GM19351 (cell line): ENCODE data around the gene RAI14.
"Not testable (repeated sequence)": the region's sequence is repeated elsewhere in the genome, so short reads cannot be mapped to it uniquely, and the experiment has no call there.

ENCODE experiments used
- ATAC-seq: cut with Tn5 transposase; IDR thresholded peaks from one replicate; pipeline ENCODE4 v1.9.1; 2021; ENCODE audit warnings: mild to moderate bottlenecking, moderate library complexity; ENCODE audit not compliant: unreplicated experiment

The RAI14 gene

DNA sequence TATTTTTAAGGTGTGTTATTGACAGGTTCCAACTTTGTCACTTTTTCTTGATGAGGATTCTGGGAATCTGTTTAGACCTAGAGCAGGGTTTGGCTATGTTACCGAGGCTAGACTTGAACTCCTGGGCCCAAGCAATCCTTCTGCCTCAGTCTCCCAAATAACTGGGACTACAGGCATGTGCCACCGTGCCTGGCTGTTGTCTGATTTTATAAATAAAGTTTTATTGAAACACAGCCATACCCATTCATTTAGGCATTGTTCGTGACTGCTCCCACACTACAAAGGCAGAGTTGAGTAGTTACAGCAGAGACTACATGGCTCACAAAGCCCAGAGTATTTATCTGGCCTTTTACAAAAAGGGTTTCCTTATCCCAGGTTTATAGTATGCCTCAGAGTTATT lies 102.4 kb downstream of the RAI14 start:
- ATAC-seq, result no peak

GRCh38 chr5:34759213-34759612 lies 103.1 kb downstream of the RAI14 start:
- ATAC-seq, result not testable (repeated sequence)

DNA sequence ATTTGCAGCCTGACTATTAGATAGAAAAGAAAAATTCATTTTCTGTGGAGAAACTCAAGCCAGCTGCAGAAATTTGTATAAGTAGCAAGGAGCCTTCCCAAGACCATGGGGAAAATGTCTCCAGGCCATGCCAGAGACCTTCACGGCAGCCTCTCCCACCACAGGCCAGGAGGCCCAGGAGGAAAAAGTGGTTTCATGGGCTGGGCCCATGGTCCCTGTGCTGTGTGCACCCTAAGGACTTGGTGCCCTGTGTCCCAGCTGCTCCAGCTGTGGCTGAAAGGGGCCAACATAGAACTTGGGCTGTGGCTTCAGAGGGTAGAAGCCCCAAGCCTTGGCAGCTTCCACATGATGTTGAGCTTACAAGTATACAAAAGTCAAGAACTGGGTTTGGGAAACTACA lies 109.5 kb downstream of the RAI14 start:
- no peak for ATAC-seq

DNA sequence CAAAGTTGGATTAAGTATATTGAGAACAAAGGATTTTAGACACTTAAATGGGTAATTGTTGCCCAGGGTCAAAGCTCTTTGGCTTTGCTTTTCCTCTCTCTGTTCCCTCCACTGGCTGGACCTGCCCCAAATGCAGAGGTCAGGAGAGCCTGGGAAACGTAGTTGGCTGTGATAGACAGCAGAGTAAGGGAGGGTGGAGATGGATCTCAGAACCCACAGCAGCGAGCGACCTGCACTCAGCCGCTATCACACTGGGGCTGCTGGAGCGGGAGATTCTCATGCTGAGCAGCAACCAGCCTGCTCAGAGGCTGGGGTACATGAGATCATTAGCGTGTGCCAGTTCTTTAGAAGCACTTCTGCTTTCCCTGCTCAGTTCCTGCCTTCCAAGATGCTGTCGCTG lies 111.1 kb downstream of the RAI14 start:
- ATAC-seq, result no peak

DNA sequence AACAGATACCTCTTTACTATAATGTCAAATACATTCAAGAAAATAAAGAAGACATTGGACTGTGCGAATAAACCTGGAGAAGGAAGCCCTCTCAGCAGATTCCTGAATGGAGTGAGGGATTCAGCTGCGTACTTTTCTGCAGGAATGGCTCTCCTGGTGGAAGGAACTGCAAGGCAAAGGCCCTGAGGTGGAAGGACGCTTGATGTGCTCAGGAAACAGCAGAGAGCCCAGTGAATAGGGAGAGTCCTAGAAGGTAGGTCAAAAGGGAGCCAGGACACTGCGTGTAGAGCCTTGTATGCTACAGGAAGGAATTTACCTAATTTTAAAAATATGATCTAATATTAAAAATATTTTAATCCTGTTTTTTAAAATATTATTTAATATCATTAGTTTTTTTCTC lies 114.4 kb downstream of the RAI14 start:
- ATAC-seq, result no peak

GRCh38 chr5:34771076-34771475 lies 114.9 kb downstream of the RAI14 start:
- no peak for ATAC-seq

DNA sequence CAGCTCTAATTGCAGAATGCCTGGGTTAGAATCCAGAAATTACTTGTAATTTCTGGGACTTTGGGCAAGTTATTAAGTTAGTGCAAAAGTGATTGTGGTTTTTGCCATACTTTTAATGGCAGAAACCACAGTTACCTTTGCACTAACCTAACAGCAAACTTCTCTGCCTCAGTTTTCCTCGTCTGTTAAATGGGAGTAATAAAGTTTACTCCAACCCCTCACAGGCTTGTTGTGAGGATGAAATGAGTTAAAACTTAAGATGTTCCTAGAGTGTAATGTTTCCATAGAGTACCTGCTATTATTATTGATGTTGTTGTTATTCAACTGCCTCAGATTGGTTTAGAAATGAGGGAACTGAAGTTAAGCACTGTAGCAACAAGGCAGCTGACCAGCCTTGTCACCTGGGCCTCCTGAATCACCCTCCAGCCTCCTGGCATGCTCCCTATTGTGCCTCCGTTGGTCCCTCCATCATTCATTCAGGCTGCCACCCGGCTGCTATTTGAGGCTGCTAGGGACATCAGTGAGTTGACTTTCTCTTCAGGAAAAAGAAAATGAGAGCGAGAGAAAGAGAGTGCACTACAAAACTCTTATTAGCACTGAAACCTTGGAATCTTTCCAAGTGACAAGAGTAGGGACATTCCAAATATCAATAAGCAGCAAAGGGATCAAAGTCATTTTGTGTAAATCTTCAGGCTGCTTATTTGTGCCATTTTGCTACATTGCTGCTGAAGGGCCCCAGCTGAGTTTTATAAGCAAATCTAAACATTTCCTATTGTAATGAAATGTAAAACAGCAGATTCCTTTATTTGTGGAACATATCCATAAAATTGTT lies 116.4 kb downstream of the RAI14 start:
- no peak for ATAC-seq

DNA sequence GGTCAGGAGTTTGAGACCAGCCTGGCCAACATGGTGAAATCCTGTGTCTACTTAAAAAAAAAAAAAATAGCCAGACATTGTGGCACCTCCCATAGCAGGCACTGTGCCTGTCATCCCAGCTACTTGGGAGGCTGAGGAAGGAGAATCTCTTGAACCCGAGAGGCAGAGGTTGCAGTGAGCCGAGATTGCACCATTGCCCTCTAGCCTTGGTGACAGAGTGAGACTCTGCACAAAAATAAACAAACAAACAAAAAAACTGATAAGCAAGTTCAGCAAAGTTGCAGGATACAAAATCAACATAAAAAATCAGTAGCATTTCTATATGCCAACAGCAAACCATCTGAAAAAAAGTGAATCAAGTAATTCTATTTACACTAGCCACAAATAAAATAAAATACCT lies 118.0 kb downstream of the RAI14 start:
- no peak for ATAC-seq

DNA sequence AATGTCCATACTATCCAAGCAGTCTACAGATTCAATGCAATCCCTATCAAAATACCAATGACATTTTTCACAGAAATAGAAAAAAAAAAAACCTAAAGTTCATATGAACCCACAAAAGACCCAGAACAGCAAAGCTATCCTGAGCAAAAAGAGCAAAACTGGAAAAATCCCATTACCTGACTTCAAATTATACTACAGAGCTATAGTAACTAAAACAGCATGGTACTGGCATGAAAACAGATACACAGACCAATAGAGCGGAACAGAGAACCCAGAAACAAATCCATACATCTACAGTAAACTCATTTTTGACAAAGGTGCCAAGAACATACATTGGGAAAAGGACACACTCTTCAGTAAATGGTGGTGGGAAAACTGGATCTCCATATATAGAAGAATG lies 118.5 kb downstream of the RAI14 start:
- not testable (repeated sequence) for ATAC-seq

DNA sequence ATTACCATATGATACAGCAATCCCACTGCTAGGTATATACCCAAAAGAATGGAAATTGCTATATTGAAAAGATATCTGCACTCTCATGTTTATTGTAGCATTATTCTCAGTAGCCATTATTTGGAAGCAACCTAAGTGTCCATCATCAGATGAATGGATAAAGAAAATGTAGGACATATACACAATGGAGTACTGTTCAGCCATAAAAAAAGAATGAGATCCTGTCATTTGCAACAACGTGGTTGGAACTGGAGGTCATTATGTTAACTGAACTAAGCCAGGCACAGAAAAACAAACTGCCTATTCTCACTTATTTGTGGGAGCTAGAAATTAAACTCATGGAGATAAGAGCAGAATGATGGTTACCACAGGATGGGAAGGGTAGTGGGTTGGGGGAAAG lies 119.8 kb downstream of the RAI14 start:
- ATAC-seq, result no peak

DNA sequence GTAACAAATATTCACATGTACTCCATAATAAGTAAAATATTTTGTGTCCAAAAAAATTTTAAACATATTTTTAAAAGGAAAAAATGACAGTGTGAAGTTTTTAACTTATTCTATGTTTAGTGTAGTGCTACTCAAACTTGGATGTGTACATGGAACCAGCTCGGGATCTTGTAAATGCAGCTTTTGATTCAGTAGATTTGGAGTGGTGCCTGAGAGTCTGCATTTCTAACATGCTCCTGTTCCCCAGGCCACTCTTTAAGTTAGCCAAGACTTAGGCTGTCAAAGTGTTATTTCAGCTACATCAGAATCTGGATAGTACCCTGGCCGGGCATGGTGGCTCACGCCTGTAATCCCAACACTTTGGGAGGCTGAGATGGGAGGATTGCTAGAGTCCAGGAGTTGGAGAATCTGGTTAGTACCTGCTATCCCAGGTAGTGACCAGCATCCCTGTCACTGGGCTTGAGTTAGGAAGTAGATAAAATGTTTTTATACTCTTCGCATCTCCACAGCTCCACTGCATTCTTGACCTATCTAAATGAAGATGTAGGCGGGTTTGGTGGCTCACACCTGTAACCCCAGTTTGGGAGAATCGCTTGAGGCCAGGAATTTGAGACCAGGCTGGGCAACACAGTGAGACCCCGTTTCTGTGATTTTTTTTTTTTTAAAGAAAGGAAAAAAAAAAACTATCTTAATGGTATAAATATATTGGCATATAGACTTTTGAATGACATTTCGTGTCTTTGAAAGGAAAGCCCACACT lies 122.1 kb downstream of the RAI14 start:
- no peak for ATAC-seq

GRCh38 chr5:34783892-34784291 lies 127.8 kb downstream of the RAI14 start:
- not testable (repeated sequence) for ATAC-seq

- ATAC-seq, result no peak
Measured at GRCh38 chr5:34787035-34787434, 130.9 kb downstream of the RAI14 start.

GRCh38 chr5:34789021-34789531 lies 132.9 kb downstream of the RAI14 start:
- no peak for ATAC-seq

DNA sequence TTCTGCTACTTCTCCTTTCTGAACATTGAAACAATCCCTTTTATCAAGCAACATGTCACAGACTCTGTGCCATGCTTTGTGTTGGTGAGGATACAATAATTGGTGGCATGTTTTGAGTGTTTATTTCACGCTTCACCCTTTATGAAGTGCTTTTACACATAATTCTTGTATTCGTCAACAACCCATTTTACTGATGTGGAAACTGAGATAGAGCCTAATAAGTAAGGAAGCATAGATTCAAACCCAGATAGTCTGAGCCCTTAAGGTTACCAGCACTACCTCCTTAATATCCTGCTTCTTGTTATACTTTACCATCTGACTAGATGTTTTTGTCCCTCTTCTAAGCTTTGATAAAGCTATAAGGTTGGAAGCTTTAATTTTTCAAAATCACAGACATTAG lies 133.5 kb downstream of the RAI14 start:
- ATAC-seq, result no peak

DNA sequence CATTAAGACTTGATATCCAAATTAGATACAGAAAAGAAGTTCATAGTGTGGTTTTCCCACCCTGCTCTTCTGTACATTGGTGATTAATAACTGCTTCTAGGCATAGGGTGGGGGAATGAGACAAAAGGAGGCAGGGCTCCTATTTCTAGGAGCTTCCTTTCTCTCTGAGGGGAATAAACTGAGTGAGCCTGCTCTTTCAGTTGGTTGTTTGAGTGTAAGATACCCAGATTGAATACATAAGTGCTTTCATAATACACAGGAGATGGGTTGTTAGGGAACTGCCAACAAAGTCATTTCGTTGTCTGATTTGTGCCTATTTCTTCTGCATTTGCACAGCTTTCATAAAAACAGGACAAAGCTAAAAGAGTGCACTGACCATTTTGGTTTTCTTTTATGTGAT lies 133.9 kb downstream of the RAI14 start:
- no peak for ATAC-seq

GRCh38 chr5:34791761-34792244 lies 135.7 kb downstream of the RAI14 start:
- ATAC-seq, result no peak

DNA sequence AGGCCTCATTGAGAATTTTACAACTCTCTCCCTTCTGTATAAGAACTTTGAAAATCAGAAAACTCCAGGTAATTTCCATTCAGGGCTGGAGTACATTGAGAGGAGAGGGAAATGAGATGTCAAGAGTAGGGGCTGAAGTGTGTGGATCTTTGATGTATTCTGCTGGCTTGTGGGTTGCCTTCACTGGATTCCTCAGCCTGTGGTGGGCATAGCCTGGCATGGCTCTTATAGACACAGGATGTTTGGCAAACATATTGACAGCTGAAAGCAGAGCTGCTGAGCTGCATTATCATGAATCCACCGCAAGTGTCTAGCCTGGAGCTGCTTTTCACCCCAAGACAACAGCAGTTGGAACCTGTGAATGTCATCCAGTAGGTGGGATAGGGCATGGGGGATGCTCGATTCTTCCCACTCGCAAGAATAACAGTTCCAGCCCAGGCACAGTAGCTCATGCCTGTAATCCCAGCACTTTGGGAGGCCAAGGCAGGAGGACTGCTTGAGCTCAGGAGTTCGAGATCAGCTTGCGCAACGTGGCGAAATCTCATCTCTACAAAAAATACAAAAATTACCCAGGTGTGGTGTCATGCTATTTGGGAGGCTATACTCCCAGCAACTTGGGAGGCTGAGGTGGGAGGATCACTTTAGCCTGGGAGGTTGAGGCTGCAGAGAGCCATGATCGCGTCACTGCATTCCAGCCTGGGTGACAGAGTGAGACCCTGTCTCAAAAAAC lies 146.9 kb downstream of the RAI14 start:
- no peak for ATAC-seq

DNA sequence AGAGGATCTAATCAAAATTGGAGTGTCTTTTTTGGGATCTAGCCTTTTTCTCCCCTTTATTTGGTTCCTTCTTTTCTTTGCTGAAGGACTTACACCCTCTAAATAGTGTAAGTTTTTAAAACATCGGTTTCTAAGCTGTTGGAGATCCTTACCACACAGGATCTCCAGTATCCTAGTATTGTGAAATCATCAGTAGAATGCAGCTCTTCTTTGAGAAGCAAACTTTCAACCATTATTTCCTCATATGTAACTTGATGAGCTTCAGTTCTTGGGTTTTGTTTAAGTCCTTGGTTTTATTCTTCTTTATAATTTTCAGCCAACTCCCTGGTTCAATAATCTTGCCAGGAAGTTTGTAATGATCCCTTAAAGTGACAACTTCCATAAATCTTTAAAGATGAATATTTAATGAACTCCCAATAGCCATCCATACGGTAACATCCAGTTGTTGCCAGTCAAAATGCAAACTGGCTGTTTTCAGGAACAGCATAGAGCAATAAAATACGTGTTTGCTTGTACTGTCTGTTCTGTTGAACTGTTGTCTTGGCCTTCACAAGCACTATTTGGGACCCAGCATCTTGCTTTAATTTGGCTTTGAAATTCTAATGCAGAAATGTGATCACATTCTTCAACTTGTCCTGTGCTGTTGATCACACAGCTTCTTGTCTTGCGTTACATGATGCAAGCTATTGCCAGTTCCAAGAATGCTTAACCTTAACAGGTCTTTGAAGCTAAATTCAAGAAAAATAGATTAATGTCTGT lies 148.0 kb downstream of the RAI14 start:
- ATAC-seq, result no peak

DNA sequence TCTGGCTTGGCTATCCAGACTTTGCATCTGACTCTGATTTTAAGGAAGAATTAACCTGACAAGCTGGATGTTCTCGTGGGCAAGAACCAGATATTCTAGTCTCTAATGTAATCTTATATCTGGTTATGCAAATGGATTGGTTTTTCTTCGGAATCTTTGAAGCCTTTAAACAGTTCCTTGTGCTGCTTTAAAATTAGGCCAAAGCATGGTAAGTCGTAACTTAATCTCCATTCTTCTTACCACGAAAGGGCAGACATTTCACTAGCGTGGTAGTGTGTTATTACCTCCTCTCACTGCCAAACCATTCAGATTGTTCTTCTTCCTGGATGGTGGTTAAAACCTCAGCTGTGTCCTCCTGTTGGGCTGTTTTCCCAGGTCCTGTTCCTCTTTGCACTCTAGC lies 148.8 kb downstream of the RAI14 start:
- no peak for ATAC-seq

DNA sequence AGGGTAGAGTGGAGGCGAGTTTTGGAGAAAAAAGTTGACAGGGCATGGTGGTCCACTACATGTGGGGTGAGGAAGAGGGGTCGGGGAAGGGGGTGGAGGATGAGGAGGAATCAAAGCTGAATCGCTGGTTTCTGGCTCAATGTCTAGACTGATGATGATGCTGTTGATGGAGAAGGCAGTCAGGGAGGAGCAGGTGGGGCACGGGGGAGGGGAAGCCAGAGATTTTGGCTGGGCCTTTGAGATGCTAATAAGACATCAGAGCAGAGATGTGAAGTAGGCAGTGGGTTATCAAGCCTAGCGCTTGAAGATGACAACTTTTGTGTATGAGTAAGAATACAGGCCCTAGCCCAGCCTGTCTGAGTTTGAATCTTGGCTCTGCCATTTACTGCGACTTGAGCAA lies 150.4 kb downstream of the RAI14 start:
- ATAC-seq, result no peak
